B cell (primary cell): Measurements from ENCODE around the gene EFNA5.

Experiments used
- EZH2 ChIP-seq: IDR thresholded peaks from 2 replicates; pipeline ENCODE4 v1.6.1; 2012; ENCODE audit warnings: borderline replicate concordance, low read depth, mild to moderate bottlenecking, moderate library complexity, low read length; ENCODE audit not compliant: insufficient read depth, poor library complexity, severe bottlenecking
- TF ChIP-seq, protein P1 (sequence below): fragments of 200-600 bp; IDR thresholded peaks from one replicate; pipeline ENCODE4 v1.8.0; 2022; ENCODE audit warnings: antibody characterized with exemption, mild to moderate bottlenecking

DNA sequence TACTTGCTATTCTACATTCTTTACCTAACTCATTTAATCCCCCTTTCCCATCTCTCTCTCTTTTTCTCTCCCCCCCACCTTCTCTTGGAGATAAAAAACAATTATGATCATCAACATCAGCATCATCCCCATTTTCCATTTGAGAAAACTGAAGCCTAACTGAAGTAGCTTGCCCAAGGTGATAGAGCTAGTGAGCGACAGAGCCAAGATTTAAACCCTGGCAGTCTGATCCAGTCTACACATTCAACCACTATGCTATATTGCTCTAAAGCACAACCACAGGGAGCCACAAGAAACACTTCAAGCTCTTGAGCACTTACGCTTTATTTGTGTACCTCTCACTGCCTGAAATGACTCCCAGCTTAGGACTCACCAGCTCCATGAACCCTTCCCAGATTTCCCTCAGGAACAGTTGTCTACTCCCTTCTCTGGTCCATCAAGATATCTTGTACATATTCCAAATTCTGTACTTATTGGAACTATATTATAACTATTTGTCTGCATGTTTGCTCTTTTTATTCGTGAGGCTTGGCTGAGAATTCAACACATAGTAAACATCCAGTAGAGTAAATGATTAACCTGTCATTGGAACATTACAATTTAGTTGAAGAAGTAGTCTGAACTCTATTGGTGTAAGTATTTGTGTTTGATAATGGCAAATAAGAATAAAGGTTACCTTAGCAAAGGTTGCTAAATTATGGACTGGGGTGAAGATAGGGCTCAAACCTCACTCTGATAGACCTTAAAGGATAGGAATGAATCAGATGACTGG lies 164.8 kb downstream of the EFNA5 start:
- TF ChIP-seq, protein P1, sequence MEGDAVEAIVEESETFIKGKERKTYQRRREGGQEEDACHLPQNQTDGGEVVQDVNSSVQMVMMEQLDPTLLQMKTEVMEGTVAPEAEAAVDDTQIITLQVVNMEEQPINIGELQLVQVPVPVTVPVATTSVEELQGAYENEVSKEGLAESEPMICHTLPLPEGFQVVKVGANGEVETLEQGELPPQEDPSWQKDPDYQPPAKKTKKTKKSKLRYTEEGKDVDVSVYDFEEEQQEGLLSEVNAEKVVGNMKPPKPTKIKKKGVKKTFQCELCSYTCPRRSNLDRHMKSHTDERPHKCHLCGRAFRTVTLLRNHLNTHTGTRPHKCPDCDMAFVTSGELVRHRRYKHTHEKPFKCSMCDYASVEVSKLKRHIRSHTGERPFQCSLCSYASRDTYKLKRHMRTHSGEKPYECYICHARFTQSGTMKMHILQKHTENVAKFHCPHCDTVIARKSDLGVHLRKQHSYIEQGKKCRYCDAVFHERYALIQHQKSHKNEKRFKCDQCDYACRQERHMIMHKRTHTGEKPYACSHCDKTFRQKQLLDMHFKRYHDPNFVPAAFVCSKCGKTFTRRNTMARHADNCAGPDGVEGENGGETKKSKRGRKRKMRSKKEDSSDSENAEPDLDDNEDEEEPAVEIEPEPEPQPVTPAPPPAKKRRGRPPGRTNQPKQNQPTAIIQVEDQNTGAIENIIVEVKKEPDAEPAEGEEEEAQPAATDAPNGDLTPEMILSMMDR, result no peak
- no peak for TF ChIP-seq EZH2
